Measurements from ENCODE around the gene TUT1.

DNA sequence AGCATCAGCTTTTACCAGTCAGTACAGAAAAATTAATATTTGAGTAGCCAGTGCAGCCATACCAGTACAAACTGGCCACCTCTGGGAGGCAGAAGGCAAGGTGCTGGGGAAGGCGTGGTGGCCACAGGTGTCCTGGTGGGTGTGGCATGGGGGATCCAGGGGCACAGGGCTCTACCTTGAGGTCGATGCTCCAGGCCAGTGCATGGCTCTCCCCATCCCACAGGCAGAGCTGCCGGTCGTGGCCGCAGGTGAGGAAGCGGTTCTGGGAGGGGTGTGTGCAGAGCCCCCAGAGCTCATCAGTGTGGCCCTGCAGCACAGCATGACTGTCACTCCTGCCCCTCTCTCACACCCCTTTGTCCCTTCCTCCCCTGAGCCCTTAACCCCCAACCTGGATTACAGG, 14.1 kb upstream of the TUT1 start:
- TF ChIP-seq CTCF (IDR thresholded peaks at IDR 0.05) (no peak), EP300 (IDR thresholded peaks at IDR 0.05) (no peak), POLR2A (IDR thresholded peaks at IDR 0.05) (no peak)
